Liver (tissue), 9 donors: Measurements from ENCODE around the gene DMRTB1. TPM values are rescaled to one million over a fixed set of nuclear protein-coding genes. Genes with fewer than 3 reads are reported as not detected.

Source experiments
- DNase-seq: peaks from one replicate; pipeline ENCODE4 v3.0.0-alpha.2; 2017; ENCODE audit warnings: low spot score
- H3K27ac ChIP-seq, 2 donors: one replicate each; pipeline ENCODE4 v1.7.0; 2013; ENCODE audit warnings: inconsistent platforms in 2 of 2, low read length in 2 of 2, control low read depth in 1 of 2, low read depth in 1 of 2, mild to moderate bottlenecking in 1 of 2
- H3K27me3 ChIP-seq, 4 donors: one replicate each; pipeline versions ENCODE4 v1.6.1 to v1.7.0; 2013; ENCODE audit warnings: low read length in 3 of 4, inconsistent platforms in 1 of 4, mild to moderate bottlenecking in 1 of 4, moderate library complexity in 1 of 4; ENCODE audit not compliant: control insufficient read depth in 4 of 4, insufficient read depth in 4 of 4
- H3K36me3 ChIP-seq, 4 donors: one replicate each; pipeline versions ENCODE4 v1.6.1 to v1.7.0; 2013; ENCODE audit warnings: low read length in 3 of 4, mild to moderate bottlenecking in 3 of 4, low read depth in 1 of 4, moderate library complexity in 1 of 4; ENCODE audit not compliant: control insufficient read depth in 4 of 4, insufficient read depth in 3 of 4
- H3K4me1 ChIP-seq, 4 donors: one replicate each; pipeline versions ENCODE4 v1.6.1 to v1.7.0; 2013; ENCODE audit warnings: low read length in 3 of 4, mild to moderate bottlenecking in 3 of 4, moderate library complexity in 1 of 4; ENCODE audit not compliant: control insufficient read depth in 4 of 4, insufficient read depth in 4 of 4
- H3K4me3 ChIP-seq, 3 donors: one replicate each; pipeline versions ENCODE4 v1.6.1 to v1.7.0; 2013; ENCODE audit warnings: low read length in 3 of 3, control low read depth in 1 of 3, low read depth in 1 of 3, mild to moderate bottlenecking in 1 of 3
- H3K9ac ChIP-seq, 2 donors: one replicate each; pipeline ENCODE4 v1.7.0; 2013; ENCODE audit warnings: low read length in 2 of 2, mild to moderate bottlenecking in 2 of 2, moderate library complexity in 2 of 2, control low read depth in 1 of 2, low read depth in 1 of 2
- H3K9me3 ChIP-seq, 4 donors: one replicate each; pipeline versions ENCODE4 v1.6.1 to v1.7.0; 2013; ENCODE audit warnings: low read length in 3 of 4; ENCODE audit not compliant: control insufficient read depth in 4 of 4
- ATF3 ChIP-seq: IDR thresholded peaks from 2 replicates; pipeline ENCODE4 v1.6.1; 2016; ENCODE audit warnings: antibody characterized with exemption
- FOXA1 ChIP-seq: IDR thresholded peaks from 2 replicates; pipeline ENCODE4 v1.6.1; 2016; ENCODE audit warnings: antibody characterized with exemption
- FOXA2 ChIP-seq: IDR thresholded peaks from 2 replicates; pipeline ENCODE4 v1.6.1; 2016; ENCODE audit warnings: antibody characterized with exemption
- GABPA ChIP-seq, 2 donors: IDR thresholded peaks in 1 of 2; conservative IDR thresholded peaks in 1 of 2; 2 replicates each; pipeline ENCODE4 v1.6.1; 2016; ENCODE audit warnings: antibody characterized with exemption in 2 of 2, mild to moderate bottlenecking in 1 of 2, moderate library complexity in 1 of 2
- HNF4A ChIP-seq, 2 donors: conservative IDR thresholded peaks; 2 replicates each; pipeline ENCODE4 v1.6.1; 2016; ENCODE audit warnings: antibody characterized with exemption in 2 of 2, mild to moderate bottlenecking in 2 of 2
- HNF4G ChIP-seq: IDR thresholded peaks from 2 replicates; pipeline ENCODE4 v1.6.1; 2016; ENCODE audit warnings: antibody characterized with exemption
- JUND ChIP-seq, 2 donors: IDR thresholded peaks; 2 replicates each; pipeline ENCODE4 v1.6.1; 2016; ENCODE audit warnings: antibody characterized with exemption in 2 of 2
- NR2F2 ChIP-seq: IDR thresholded peaks from 2 replicates; pipeline ENCODE4 v1.6.1; 2016; ENCODE audit warnings: antibody characterized with exemption
- RAD21 ChIP-seq, 2 donors: IDR thresholded peaks; 2 replicates each; pipeline ENCODE4 v1.6.1; 2016; ENCODE audit warnings: antibody characterized with exemption in 2 of 2, mild to moderate bottlenecking in 2 of 2
- RXRA ChIP-seq, 2 donors: IDR thresholded peaks; 2 replicates each; pipeline ENCODE4 v1.6.1; 2017 to 2018; ENCODE audit warnings: antibody characterized with exemption in 2 of 2, mild to moderate bottlenecking in 1 of 2
- SP1 ChIP-seq: IDR thresholded peaks from 2 replicates; pipeline ENCODE4 v1.6.1; 2018; ENCODE audit warnings: antibody characterized with exemption, mild to moderate bottlenecking
- YY1 ChIP-seq: IDR thresholded peaks from 2 replicates; pipeline ENCODE4 v1.6.1; 2016; ENCODE audit warnings: antibody characterized with exemption, mild to moderate bottlenecking
- WGBS: extraction: QIAGEN DNeasy Blood & Tissue Kit; methylation state at CpG from one replicate; pipeline ENCODE4 v1.1.7; 2013; 5-methylcytosine and 5-hydroxymethylcytosine counted together
- polyA plus RNA-seq, 2 donors: library from polyadenylated mRNA; stranded (reverse) in 1 of 2; unstranded in 1 of 2; fragments of 200-250 nt in 1 of 2; fragments of >200 nt in 1 of 2; fragmentation: Nextera tagmentation in 1 of 2; extraction: Ambion mirVana in 1 of 2; gene quantifications; one replicate each; pipeline versions ENCODE4 v1.2.1 to v1.2.3, GENCODE V29; 2013 to 2015
- total RNA-seq, 2 donors: library from RNA; depleted of rRNA; stranded (reverse); fragments of >200 nt; gene quantifications; one replicate each; pipeline ENCODE4 v1.2.3, GENCODE V29; 2014
- TF ChIP-seq, protein P1 (sequence below): IDR thresholded peaks from 2 replicates; pipeline ENCODE4 v1.6.1; 2016; ENCODE audit warnings: antibody characterized with exemption
- TF ChIP-seq, protein P2 (sequence below): IDR thresholded peaks from 2 replicates; pipeline ENCODE4 v1.6.1; 2016; ENCODE audit warnings: antibody characterized with exemption, mild to moderate bottlenecking
- TF ChIP-seq, protein P3 (sequence below): IDR thresholded peaks from 2 replicates; pipeline ENCODE4 v1.6.1; 2016; ENCODE audit warnings: antibody characterized with exemption
- TF ChIP-seq, protein P4 (sequence below): fragments of 150-350 bp; IDR thresholded peaks from 2 replicates; pipeline ENCODE4 v1.5.1; 2017; ENCODE audit warnings: improper control_type of control experiment, low read depth, low read length; ENCODE audit not compliant: missing input control
- donor health status: healthy.
- donor health status: healthy.
- donor health status: healthy.
- donor health status: healthy.
- donor health status: healthy.

The DMRTB1 gene
- total and polyA plus RNA-seq, 4 donors, result not detected

GRCh38 chr1:53439337-53440207 is 19.6 kb upstream of the DMRTB1 start:
- Histone ChIP-seq H3K4me1 (no peaks in the 10 kb centered on the region), H3K9me3 (peaks cover 0 to 4% (median 1%) of the 10 kb centered on the region in 4 donors), H3K36me3 (no peaks in the 10 kb centered on the region), H3K27me3 (peaks cover 0 to 4% (median 0%) of the 10 kb centered on the region in 4 donors), H3K9ac (no peak overlapping the region), H3K27ac (no peak overlapping the region), H3K4me3 (no peak overlapping the region)
- 97% methylated on average over 58 of the region's 58 CpGs for WGBS
- DNase-seq, result no peak
- no peak for TF ChIP-seq NR2F2
- no peak for TF ChIP-seq FOXA2
- TF ChIP-seq, protein P1, sequence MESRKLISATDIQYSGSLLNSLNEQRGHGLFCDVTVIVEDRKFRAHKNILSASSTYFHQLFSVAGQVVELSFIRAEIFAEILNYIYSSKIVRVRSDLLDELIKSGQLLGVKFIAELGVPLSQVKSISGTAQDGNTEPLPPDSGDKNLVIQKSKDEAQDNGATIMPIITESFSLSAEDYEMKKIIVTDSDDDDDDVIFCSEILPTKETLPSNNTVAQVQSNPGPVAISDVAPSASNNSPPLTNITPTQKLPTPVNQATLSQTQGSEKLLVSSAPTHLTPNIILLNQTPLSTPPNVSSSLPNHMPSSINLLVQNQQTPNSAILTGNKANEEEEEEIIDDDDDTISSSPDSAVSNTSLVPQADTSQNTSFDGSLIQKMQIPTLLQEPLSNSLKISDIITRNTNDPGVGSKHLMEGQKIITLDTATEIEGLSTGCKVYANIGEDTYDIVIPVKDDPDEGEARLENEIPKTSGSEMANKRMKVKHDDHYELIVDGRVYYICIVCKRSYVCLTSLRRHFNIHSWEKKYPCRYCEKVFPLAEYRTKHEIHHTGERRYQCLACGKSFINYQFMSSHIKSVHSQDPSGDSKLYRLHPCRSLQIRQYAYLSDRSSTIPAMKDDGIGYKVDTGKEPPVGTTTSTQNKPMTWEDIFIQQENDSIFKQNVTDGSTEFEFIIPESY, result no peak
- TF ChIP-seq GABPA (IDR thresholded peaks at IDR 0.05 in 1 of 2, conservative IDR thresholded peaks at IDR 0.05 in 1 of 2), result no peak
- TF ChIP-seq FOXA1, result no peak
- TF ChIP-seq HNF4A (conservative IDR thresholded peaks at IDR 0.05), result no peak
- TF ChIP-seq, protein P2, sequence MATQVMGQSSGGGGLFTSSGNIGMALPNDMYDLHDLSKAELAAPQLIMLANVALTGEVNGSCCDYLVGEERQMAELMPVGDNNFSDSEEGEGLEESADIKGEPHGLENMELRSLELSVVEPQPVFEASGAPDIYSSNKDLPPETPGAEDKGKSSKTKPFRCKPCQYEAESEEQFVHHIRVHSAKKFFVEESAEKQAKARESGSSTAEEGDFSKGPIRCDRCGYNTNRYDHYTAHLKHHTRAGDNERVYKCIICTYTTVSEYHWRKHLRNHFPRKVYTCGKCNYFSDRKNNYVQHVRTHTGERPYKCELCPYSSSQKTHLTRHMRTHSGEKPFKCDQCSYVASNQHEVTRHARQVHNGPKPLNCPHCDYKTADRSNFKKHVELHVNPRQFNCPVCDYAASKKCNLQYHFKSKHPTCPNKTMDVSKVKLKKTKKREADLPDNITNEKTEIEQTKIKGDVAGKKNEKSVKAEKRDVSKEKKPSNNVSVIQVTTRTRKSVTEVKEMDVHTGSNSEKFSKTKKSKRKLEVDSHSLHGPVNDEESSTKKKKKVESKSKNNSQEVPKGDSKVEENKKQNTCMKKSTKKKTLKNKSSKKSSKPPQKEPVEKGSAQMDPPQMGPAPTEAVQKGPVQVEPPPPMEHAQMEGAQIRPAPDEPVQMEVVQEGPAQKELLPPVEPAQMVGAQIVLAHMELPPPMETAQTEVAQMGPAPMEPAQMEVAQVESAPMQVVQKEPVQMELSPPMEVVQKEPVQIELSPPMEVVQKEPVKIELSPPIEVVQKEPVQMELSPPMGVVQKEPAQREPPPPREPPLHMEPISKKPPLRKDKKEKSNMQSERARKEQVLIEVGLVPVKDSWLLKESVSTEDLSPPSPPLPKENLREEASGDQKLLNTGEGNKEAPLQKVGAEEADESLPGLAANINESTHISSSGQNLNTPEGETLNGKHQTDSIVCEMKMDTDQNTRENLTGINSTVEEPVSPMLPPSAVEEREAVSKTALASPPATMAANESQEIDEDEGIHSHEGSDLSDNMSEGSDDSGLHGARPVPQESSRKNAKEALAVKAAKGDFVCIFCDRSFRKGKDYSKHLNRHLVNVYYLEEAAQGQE, result no peak
- TF ChIP-seq RAD21 (IDR thresholded peaks at IDR 0.05), result no peak
- no peak for TF ChIP-seq RXRA (IDR thresholded peaks at IDR 0.05)
- no peak for TF ChIP-seq HNF4G
- TF ChIP-seq JUND (IDR thresholded peaks at IDR 0.05), result no peak
- no peak for TF ChIP-seq ATF3
- TF ChIP-seq SP1, result no peak
- no peak for TF ChIP-seq YY1
- TF ChIP-seq, protein P3, sequence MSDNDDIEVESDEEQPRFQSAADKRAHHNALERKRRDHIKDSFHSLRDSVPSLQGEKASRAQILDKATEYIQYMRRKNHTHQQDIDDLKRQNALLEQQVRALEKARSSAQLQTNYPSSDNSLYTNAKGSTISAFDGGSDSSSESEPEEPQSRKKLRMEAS, result no peak
- TF ChIP-seq, protein P4, sequence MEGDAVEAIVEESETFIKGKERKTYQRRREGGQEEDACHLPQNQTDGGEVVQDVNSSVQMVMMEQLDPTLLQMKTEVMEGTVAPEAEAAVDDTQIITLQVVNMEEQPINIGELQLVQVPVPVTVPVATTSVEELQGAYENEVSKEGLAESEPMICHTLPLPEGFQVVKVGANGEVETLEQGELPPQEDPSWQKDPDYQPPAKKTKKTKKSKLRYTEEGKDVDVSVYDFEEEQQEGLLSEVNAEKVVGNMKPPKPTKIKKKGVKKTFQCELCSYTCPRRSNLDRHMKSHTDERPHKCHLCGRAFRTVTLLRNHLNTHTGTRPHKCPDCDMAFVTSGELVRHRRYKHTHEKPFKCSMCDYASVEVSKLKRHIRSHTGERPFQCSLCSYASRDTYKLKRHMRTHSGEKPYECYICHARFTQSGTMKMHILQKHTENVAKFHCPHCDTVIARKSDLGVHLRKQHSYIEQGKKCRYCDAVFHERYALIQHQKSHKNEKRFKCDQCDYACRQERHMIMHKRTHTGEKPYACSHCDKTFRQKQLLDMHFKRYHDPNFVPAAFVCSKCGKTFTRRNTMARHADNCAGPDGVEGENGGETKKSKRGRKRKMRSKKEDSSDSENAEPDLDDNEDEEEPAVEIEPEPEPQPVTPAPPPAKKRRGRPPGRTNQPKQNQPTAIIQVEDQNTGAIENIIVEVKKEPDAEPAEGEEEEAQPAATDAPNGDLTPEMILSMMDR, result no peak
